Prostate gland (tissue), 2 donors: ENCODE results near the gene MED17.

ENCODE experiments used
- POLR2A ChIP-seq: fragments of 450-650 bp; IDR thresholded peaks from one replicate; pipeline ENCODE4 v1.6.1; 2016; ENCODE audit warnings: antibody characterized with exemption, mild to moderate bottlenecking
- POLR2AphosphoS5 ChIP-seq: sonication (generic); formaldehyde crosslinking; IDR thresholded peaks from one replicate; pipeline ENCODE4 v1.6.1; 2017; ENCODE audit warnings: antibody characterized with exemption
- TF ChIP-seq, protein P1 (sequence below), 4 experiments: fragments of 200-600 bp in 2 of 4; fragments of 450-650 bp in 2 of 4; sonication (generic) in 2 of 4; IDR thresholded peaks; 1 replicate in 3 of 4; 2 replicates in 1 of 4; pipeline ENCODE4 v1.5.1; 2016 to 2019; ENCODE audit warnings: antibody characterized with exemption in 4 of 4, mild to moderate bottlenecking in 2 of 4, moderate library complexity in 2 of 4

DNA sequence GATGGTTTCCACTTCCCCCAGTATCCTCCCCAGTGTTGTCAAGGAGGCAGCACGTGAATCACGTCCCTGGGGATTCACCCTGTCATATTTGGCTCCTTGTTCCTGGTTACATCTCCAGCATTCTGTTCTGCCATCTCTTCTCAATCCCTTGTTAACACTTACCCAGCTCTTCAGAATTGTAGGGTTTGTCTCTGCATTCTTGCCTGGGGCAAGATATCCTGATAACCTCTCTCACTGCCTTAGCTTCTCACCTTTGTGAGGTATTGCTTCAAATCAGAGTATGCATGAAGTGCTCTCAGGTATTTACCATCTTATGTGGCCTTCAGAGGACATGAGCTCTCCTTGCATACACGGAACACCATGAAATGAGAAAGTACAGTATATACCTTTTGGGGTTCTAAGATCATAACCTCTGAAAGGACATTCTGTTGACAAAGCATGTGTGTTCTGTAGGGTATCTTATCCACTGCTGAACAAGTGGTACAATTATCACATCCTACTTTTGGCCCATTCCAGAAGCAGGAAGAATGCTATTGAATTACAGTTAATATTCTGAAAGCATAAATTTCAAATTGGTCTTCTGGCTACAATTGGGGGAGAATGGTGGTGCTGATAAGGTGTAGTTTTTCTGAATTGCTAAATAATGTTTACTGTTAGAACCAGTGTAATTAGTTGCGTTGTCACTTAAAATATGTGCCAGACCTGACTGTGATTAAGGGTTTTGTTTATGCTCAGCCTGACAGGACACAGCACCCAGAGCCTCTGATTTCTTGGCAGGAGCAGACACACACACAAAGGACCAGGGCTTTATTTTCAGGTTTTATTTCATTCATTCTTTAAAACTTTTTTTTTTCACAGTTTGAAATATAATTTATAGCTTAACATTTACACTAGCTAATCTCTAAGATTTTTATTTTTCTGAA is 33.6 kb downstream of the MED17 start:
- TF ChIP-seq, protein P1, sequence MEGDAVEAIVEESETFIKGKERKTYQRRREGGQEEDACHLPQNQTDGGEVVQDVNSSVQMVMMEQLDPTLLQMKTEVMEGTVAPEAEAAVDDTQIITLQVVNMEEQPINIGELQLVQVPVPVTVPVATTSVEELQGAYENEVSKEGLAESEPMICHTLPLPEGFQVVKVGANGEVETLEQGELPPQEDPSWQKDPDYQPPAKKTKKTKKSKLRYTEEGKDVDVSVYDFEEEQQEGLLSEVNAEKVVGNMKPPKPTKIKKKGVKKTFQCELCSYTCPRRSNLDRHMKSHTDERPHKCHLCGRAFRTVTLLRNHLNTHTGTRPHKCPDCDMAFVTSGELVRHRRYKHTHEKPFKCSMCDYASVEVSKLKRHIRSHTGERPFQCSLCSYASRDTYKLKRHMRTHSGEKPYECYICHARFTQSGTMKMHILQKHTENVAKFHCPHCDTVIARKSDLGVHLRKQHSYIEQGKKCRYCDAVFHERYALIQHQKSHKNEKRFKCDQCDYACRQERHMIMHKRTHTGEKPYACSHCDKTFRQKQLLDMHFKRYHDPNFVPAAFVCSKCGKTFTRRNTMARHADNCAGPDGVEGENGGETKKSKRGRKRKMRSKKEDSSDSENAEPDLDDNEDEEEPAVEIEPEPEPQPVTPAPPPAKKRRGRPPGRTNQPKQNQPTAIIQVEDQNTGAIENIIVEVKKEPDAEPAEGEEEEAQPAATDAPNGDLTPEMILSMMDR (IDR thresholded peaks at IDR 0.05) = no peak
- TF ChIP-seq POLR2A (no peak), POLR2AphosphoS5 (no peak)
